CD4-positive, CD25-positive, alpha-beta regulatory T cell (primary cell): Measurements from ENCODE around the gene UNC5B. TPM values are rescaled to one million over a fixed set of nuclear protein-coding genes. Genes with fewer than 3 reads are reported as not detected.
A peak's percentile ranks its signal among the peaks of the same experiment; 100 is the strongest.

Experiments
- ATAC-seq, 2 donors: fragments of 150-1000 bp; cut with Tn5 transposase; one replicate each; pipeline ENCODE4 v1.10.0; 2021; ENCODE audit warnings: low read depth in 2 of 2, moderate number of reproducible peaks in 2 of 2, moderate library complexity in 1 of 2
- DNase-seq, 3 donors: peaks; one replicate each; pipeline versions ENCODE4 v3.0.0 to v3.0.0-alpha.2; 2012 to 2022; ENCODE audit warnings: mixed read lengths in 1 of 3
- H3K27ac ChIP-seq: one replicate; pipeline ENCODE4 v1.7.0; 2013; ENCODE audit warnings: mild to moderate bottlenecking, low read length; ENCODE audit not compliant: insufficient read depth, poor library complexity, severe bottlenecking
- H3K27me3 ChIP-seq: one replicate; pipeline ENCODE4 v1.7.0; 2013; ENCODE audit warnings: low read length; ENCODE audit not compliant: control insufficient read depth, insufficient read depth
- H3K36me3 ChIP-seq: one replicate; pipeline ENCODE4 v1.7.0; 2013; ENCODE audit warnings: mild to moderate bottlenecking, low read length, moderate library complexity; ENCODE audit not compliant: control insufficient read depth, insufficient read depth
- H3K4me1 ChIP-seq: 2 replicates; pipeline ENCODE4 v1.7.0; 2013; ENCODE audit warnings: mild to moderate bottlenecking, low read length; ENCODE audit not compliant: insufficient read depth, control insufficient read depth, poor library complexity, severe bottlenecking
- H3K4me3 ChIP-seq: one replicate; pipeline ENCODE4 v1.7.0; 2013; ENCODE audit warnings: low read depth, mild to moderate bottlenecking, low read length, moderate library complexity
- H3K9me3 ChIP-seq, 2 experiments: 1 replicate in 1 of 2; 2 replicates in 1 of 2; pipeline ENCODE4 v1.7.0; 2013; ENCODE audit warnings: low read length in 2 of 2, mild to moderate bottlenecking in 1 of 2, moderate library complexity in 1 of 2; ENCODE audit not compliant: control insufficient read depth in 2 of 2
- H3K27ac Mint-ChIP-seq, 3 donors: one replicate each; pipeline ENCODE4 v1.8.0; 2020 to 2022; ENCODE audit warnings: mild to moderate bottlenecking in 3 of 3, mixed read lengths in 3 of 3, moderate library complexity in 2 of 3
- H3K27me3 Mint-ChIP-seq: one replicate; pipeline ENCODE4 v1.8.0; 2022; ENCODE audit warnings: mild to moderate bottlenecking, mixed read lengths
- H3K36me3 Mint-ChIP-seq: one replicate; pipeline ENCODE4 v1.8.0; 2020; ENCODE audit warnings: mixed read lengths
- H3K4me1 Mint-ChIP-seq, 4 donors: one replicate each; pipeline ENCODE4 v1.8.0; 2020 to 2022; ENCODE audit warnings: mixed read lengths in 4 of 4, mild to moderate bottlenecking in 1 of 4
- H3K4me3 Mint-ChIP-seq, 4 donors: one replicate each; pipeline ENCODE4 v1.8.0; 2020 to 2022; ENCODE audit warnings: mild to moderate bottlenecking in 4 of 4, mixed read lengths in 4 of 4, moderate library complexity in 3 of 4
- H3K9me3 Mint-ChIP-seq, 7 donors: one replicate each; pipeline ENCODE4 v1.8.0; 2020 to 2022; ENCODE audit warnings: mixed read lengths in 7 of 7, mild to moderate bottlenecking in 3 of 7, moderate library complexity in 2 of 7
- polyA plus RNA-seq, 4 donors: library from polyadenylated mRNA; unstranded; fragments of 300-500 nt; fragmentation: Illumina TruSeq; gene quantifications; one replicate each; pipeline ENCODE4 v1.2.3, GENCODE V29; 2021
- total RNA-seq: library from RNA; stranded (reverse); gene quantifications from one replicate; pipeline ENCODE4 v1.2.3, GENCODE V29; 2022

Gene UNC5B
- total and polyA plus RNA-seq, 5 donors from 2014 or later, result 0.07 TPM; not detected in 4

DNA sequence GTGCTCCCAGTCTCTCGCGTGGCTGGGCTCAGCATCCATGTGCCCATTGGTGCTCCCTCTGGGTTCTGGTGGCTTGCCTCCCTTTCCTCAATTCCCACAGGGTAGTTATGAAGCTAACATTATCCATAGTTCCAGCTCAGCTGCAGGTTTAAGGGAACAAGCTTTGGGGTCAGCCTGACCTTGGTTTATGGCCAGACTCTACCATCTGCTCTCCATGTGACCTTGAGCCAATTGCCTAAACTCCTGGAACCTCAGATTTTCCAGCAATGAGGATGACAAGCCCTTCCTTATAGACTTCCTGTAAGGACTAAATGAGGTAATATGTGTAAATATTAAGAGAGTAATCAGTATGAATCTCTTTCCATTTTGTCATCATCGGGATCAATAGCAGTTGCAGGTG is 96.6 kb downstream of the UNC5B start:
- no peak overlapping the region for H3K4me3 Mint-ChIP-seq
- Histone ChIP-seq H3K4me3 (no peak overlapping the region), H3K9me3 (no peaks in the 10 kb centered on the region), H3K27ac (no peak overlapping the region), H3K36me3 (no peaks in the 10 kb centered on the region), H3K4me1 (no peaks in the 10 kb centered on the region), H3K27me3 (peaks cover 3% of the 10 kb centered on the region)
- H3K4me1 Mint-ChIP-seq, result peaks cover 0 to 3% (median 0%) of the 10 kb centered on the region in 4 donors
- no peak for ATAC-seq
- no peak overlapping the region for H3K27ac Mint-ChIP-seq
- no peak for DNase-seq
- no peaks in the 10 kb centered on the region for H3K9me3 Mint-ChIP-seq
- no peaks in the 10 kb centered on the region for H3K36me3 Mint-ChIP-seq
- H3K27me3 Mint-ChIP-seq, result peaks cover 11% of the 10 kb centered on the region

DNA sequence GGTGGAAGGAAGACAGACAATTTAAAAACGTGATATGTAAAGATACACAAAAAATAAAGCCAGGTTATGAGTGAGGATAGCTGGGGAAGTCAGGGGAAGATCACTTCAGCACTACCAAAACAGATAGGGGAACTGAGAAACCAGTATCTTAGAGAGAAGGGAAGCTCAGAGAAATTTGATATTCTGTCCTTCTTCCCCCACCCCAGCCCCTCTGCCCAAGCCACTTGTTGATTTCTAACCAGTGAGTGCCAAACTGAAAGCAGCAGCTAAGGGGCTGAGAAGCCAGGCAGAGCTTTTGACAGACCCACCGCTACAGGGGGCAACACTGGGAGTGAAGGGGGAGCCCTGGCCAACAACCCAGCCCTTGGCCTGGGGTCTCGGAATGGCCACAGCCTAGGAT is 97.5 kb downstream of the UNC5B start:
- H3K27me3 Mint-ChIP-seq, result peaks cover 11% of the 10 kb centered on the region
- no peak for ATAC-seq

DNA sequence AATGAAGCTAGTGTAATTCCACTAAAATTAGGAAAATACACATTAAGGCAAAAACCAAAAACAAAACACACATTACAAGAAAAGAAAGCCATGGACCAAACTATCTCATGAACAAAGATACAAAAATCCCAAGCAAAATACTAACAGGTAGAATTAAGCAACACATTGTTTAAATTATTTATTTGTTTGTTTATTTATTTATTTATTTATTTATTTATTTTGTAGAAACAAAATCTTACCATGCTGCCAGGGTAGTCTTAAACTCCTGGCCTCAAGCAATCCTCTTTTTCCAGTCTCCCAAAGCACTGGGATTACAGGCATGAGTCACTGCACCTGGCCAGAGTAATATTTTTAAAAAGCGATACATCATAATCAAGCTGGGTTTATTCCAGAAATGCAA is 99.8 kb downstream of the UNC5B start:
- no peaks in the 10 kb centered on the region for H3K36me3 ChIP-seq
- DNase-seq, result no peak
- peaks cover 3% of the 10 kb centered on the region for H3K27me3 ChIP-seq
- H3K27ac ChIP-seq, result no peak overlapping the region
- H3K4me1 ChIP-seq, result peaks cover 4% of the 10 kb centered on the region
- peaks cover 11% of the 10 kb centered on the region for H3K27me3 Mint-ChIP-seq
- H3K4me3 Mint-ChIP-seq, result no peak overlapping the region
- peaks cover 0 to 6% (median 3%) of the 10 kb centered on the region in 4 donors for H3K4me1 Mint-ChIP-seq
- no peak for ATAC-seq
- no peaks in the 10 kb centered on the region for H3K9me3 Mint-ChIP-seq
- H3K36me3 Mint-ChIP-seq, result no peaks in the 10 kb centered on the region
- no peak overlapping the region for H3K4me3 ChIP-seq
- no peak overlapping the region for H3K27ac Mint-ChIP-seq
- H3K9me3 ChIP-seq, result no peaks in the 10 kb centered on the region

More for the DNA sequence above, 97.5 kb downstream of the UNC5B start:
- Histone ChIP-seq H3K36me3 (no peaks in the 10 kb centered on the region), H3K9me3 (no peaks in the 10 kb centered on the region), H3K4me3 (no peak overlapping the region), H3K4me1 (peaks cover 4% of the 10 kb centered on the region), H3K27me3 (peaks cover 3% of the 10 kb centered on the region), H3K27ac (no peak overlapping the region)
- no peak overlapping the region for H3K27ac Mint-ChIP-seq
- H3K36me3 Mint-ChIP-seq, result no peaks in the 10 kb centered on the region
- H3K4me1 Mint-ChIP-seq, result peaks cover 0 to 6% (median 3%) of the 10 kb centered on the region in 4 donors
- no peak overlapping the region for H3K4me3 Mint-ChIP-seq
- DNase-seq, result no peak
- no peaks in the 10 kb centered on the region for H3K9me3 Mint-ChIP-seq

DNA sequence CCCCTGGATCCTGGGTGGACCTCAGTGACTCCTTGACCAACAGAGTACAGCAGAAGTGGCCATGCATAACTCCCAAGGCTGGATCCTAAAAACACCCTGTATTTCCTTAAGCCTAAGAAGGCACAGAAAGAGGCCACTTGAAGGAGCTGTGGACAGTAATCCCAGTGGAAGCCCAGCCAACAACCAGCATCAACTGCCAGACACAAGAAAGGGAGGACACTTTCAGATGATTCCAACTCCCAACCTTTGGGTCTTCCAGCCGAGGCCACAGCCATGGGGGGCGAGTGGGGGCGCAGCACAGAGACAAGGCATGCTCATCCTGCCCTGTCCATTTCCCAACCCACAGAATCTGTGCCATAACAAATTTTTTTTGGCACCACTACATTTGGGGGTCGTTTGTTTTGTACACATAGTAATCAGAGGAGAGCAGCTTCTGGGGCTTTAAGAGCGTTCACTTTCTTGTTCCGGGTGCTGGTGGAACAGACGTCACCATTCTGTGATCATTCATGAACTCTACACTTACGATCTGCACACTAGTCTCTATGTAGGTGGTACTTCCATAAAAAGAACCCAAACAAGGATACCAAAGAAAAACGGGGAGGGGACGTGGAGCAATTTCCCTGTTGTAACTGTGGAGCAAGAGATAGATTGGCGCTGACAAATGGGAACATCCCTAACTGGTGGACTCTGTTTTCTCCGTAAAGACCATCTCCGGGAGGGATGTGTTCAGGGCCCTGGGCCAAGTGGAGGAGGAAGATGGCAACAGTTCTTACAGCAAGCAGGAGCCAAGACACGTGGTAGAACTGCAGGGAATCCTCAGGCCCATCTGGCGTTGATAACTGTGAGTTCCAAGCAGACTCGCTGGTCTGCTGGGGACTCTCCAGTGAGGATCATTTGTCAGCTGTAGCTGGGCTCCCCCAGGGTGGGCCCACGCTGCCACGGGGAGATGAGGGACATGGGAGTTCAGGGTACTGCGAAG is 100.7 kb downstream of the UNC5B start:
- DNase-seq, result no peak
- peaks cover 0 to 10% (median 4%) of the 10 kb centered on the region in 4 donors for H3K4me1 Mint-ChIP-seq
- Histone ChIP-seq H3K4me1 (peaks cover 4% of the 10 kb centered on the region), H3K36me3 (no peaks in the 10 kb centered on the region), H3K27me3 (peaks cover 3% of the 10 kb centered on the region), H3K4me3 (no peak overlapping the region), H3K9me3 (no peaks in the 10 kb centered on the region), H3K27ac (no peak overlapping the region)
- no peak overlapping the region for H3K27ac Mint-ChIP-seq
- H3K9me3 Mint-ChIP-seq, result no peaks in the 10 kb centered on the region
- H3K36me3 Mint-ChIP-seq, result no peaks in the 10 kb centered on the region
- no peak for ATAC-seq
- no peak overlapping the region for H3K4me3 Mint-ChIP-seq
- H3K27me3 Mint-ChIP-seq, result peaks cover 11% of the 10 kb centered on the region

DNA sequence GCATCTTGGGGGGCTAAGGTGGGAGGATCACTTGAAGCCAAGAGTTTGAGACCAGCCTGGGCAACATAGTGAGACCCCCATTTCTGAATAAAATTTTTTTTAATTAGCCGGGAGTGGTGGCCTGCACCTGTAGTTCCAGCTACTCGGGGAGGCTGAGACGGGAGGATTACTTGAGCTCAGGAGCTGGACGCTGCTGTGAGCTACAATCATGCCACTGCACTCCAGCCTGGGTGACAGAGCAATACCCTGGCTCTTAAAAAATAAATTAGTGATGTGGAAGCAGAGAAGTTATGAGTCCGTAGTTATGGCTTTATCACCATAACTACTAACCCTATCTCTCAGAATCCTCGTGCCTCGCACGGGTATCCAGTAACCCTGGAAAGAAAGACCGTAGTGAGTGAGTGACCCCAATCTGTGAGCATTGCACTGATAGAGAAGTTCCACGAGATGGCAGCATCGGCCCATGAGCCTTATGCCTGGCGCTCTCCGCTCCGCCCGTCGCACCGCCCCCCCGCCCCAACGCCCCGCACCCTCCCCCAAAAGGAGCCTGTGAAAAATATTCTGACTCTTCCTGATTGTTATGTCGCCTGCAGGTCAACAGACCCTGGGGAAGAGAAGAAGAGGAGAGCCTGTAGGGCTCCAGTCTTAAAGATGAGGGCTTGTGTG is 101.8 kb downstream of the UNC5B start:
- no peak overlapping the region for H3K27ac ChIP-seq
- no peaks in the 10 kb centered on the region for H3K9me3 ChIP-seq
- peaks cover 0 to 15% (median 6%) of the 10 kb centered on the region in 4 donors for H3K4me1 Mint-ChIP-seq
- no peaks in the 10 kb centered on the region for H3K36me3 ChIP-seq
- DNase-seq, result peak; percentile 46 to 55 (median 47)
- peaks cover 9% of the 10 kb centered on the region for H3K4me1 ChIP-seq
- no peak overlapping the region for H3K4me3 ChIP-seq
- peaks cover 11% of the 10 kb centered on the region for H3K27me3 Mint-ChIP-seq
- H3K27ac Mint-ChIP-seq, result no peak overlapping the region
- peak in 1 of 2 donors; percentile 33 for ATAC-seq
- no peaks in the 10 kb centered on the region for H3K9me3 Mint-ChIP-seq
- H3K27me3 ChIP-seq, result peaks cover 3% of the 10 kb centered on the region
- H3K36me3 Mint-ChIP-seq, result no peaks in the 10 kb centered on the region
- H3K4me3 Mint-ChIP-seq, result peak overlapping the region in 1 of 4 donors; percentile 25

DNA sequence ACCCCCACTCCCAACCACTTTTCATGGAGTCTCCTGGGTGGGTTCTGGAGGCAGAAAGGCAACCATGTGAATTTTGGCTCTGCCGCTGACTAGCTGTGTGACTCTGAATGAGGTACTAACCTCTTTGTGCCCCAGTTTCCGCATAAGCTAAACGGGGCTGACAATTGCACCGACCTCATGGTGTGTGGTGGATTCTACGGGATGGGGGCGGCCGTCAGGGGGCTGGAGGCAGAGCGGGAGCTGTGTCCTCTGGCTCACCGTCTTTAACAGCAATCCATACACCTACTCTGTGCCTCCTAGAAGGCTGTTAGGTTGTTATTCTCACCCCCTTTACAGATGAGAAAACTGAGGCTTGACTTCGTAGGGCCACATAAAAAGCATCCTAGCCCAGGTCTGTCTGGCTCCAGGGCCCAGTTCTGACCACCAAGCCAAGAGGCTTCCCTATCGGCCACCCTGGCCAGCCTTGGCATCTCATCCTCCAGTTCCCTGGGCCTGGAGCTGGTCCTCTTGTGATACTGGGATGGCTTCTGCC is 102.4 kb downstream of the UNC5B start:
- H3K4me3 ChIP-seq, result no peak overlapping the region
- ATAC-seq (no peak), DNase-seq (no peak)
- Mint-ChIP-seq H3K4me3 (peak overlapping the region in 1 of 4 donors; percentile 25), H3K9me3 (no peaks in the 10 kb centered on the region), H3K27ac (no peak overlapping the region), H3K4me1 (peaks cover 0 to 21% (median 9%) of the 10 kb centered on the region in 4 donors), H3K36me3 (no peaks in the 10 kb centered on the region), H3K27me3 (peaks cover 11% of the 10 kb centered on the region)
- peaks cover 3% of the 10 kb centered on the region for H3K27me3 ChIP-seq
- H3K4me1 ChIP-seq, result peaks cover 14% of the 10 kb centered on the region
- no peaks in the 10 kb centered on the region for H3K9me3 ChIP-seq
- no peak overlapping the region for H3K27ac ChIP-seq
- H3K36me3 ChIP-seq, result no peaks in the 10 kb centered on the region

DNA sequence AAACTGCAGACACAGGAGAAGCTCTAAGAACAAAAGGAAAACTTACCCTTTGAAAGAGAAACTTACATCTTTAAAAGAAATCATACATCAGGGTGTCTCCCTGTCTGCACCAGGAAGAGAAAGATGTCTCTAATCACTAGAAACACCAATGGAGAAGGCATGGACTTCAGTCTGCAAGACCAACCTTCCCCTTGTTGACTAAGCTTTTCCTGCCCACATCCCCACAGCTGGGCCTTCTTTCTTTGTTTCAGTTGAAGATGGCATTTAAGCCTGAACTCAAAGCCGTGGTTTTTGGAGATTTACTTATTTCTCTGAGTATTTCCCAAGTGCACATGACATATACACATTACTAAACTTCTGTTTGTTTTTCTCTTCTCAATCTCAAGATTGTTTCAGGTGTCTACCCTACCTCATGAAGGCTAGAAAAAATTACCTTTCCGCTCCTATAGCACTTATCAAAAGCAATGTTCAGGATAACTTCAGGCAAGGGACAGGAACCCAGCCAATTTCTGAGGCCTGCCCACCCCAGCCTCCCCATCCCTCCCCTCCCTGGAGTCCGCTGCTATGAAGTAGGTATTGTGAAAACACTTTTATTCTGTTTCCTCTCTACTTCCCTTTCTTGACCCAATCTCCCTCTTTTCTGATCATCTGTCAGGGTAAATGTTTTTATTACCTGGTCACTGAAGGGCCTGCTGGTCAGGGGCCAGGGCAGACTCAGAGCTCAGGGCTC is 103.9 kb downstream of the UNC5B start:
- no peak for ATAC-seq
- Mint-ChIP-seq H3K27ac (peak overlapping the region in 1 of 3 donors; percentile 75), H3K4me1 (peaks cover 0 to 32% (median 15%) of the 10 kb centered on the region in 4 donors), H3K36me3 (no peaks in the 10 kb centered on the region), H3K4me3 (peak overlapping the region in 2 of 4 donors; percentile 33 to 48), H3K27me3 (peaks cover 4% of the 10 kb centered on the region), H3K9me3 (no peaks in the 10 kb centered on the region)
- Histone ChIP-seq H3K4me3 (no peak overlapping the region), H3K36me3 (no peaks in the 10 kb centered on the region), H3K4me1 (peaks cover 27% of the 10 kb centered on the region), H3K27me3 (peaks cover 3% of the 10 kb centered on the region), H3K9me3 (no peaks in the 10 kb centered on the region), H3K27ac (no peak overlapping the region)
- DNase-seq, result no peak
